Middle frontal gyrus (tissue), 1 donor: Measurements from ENCODE around the gene RNF227.
"Not testable (repeated sequence)": the region's sequence is repeated elsewhere in the genome, so short reads cannot be mapped to it uniquely, and the experiment has no call there.

Source experiments
- DNase-seq: peaks from one replicate; pipeline ENCODE4 v3.0.0-alpha.2; 2015; ENCODE audit warnings: low spot score; ENCODE audit errors: extremely low spot score

Gene RNF227

GRCh38 chr17:7864995-7865650, 51.0 kb downstream of the RNF227 start:
- no peak for DNase-seq

GRCh38 chr17:7864384-7864783, 51.7 kb downstream of the RNF227 start:
- DNase-seq = not testable (repeated sequence)
